GM12878 (cell line): ENCODE data around the gene CD7. TPM values are rescaled to one million over a fixed set of nuclear protein-coding genes. Genes with fewer than 3 reads are reported as not detected.

Experiments used
- ATF3 ChIP-seq: IDR thresholded peaks from 2 replicates; pipeline ENCODE4 v1.6.1; 2011; ENCODE audit warnings: low read depth, mild to moderate bottlenecking, low read length, moderate library complexity, borderline replicate concordance; ENCODE audit errors: extremely low read depth
- CREB1 ChIP-seq: IDR thresholded peaks from 2 replicates; pipeline ENCODE4 v1.6.1; 2012; ENCODE audit warnings: low read depth, mild to moderate bottlenecking, inconsistent platforms
- E2F8 ChIP-seq: fragments of 450-650 bp; IDR thresholded peaks from 2 replicates; pipeline ENCODE4 v1.6.1; 2018; ENCODE audit warnings: mild to moderate bottlenecking, low read depth, moderate library complexity; ENCODE audit not compliant: partially characterized antibody
- EZH2 ChIP-seq: IDR thresholded peaks from 2 replicates; pipeline ENCODE4 v1.6.1; 2012; ENCODE audit warnings: low read depth, mild to moderate bottlenecking, control low read depth, inconsistent platforms, low read length, borderline replicate concordance; ENCODE audit not compliant: control insufficient read depth
- FOXK2 ChIP-seq: fragments of 450-650 bp; IDR thresholded peaks from 2 replicates; pipeline ENCODE4 v1.6.1; 2017; ENCODE audit warnings: mild to moderate bottlenecking, moderate library complexity
- GABPA ChIP-seq: IDR thresholded peaks from 2 replicates; pipeline ENCODE4 v1.6.1; 2014; ENCODE audit warnings: antibody characterized with exemption, low read depth, mild to moderate bottlenecking, inconsistent platforms
- PRDM15 ChIP-seq: fragments of 450-650 bp; formaldehyde crosslinking; IDR thresholded peaks from 2 replicates; pipeline ENCODE4 v1.4.0; 2020; ENCODE audit warnings: mild to moderate bottlenecking, moderate library complexity
- RELB ChIP-seq: fragments of 450-650 bp; IDR thresholded peaks from 2 replicates; pipeline ENCODE4 v1.6.1; 2017; ENCODE audit warnings: low read depth, mild to moderate bottlenecking, moderate library complexity
- RUNX3 ChIP-seq: IDR thresholded peaks from 2 replicates; pipeline ENCODE4 v1.6.1; 2012; ENCODE audit warnings: low read length, inconsistent platforms
- SP1 ChIP-seq: IDR thresholded peaks from one replicate; pipeline ENCODE4 v1.6.1; 2011; ENCODE audit warnings: low read depth, low read length
- STAT3 ChIP-seq: IDR thresholded peaks from 2 replicates; pipeline ENCODE4 v1.6.1; 2011; ENCODE audit warnings: low read depth, low read length, improper control_type of control experiment
- TARDBP ChIP-seq: IDR thresholded peaks from 2 replicates; pipeline ENCODE4 v1.6.1; 2016; ENCODE audit warnings: borderline replicate concordance
- ZBTB40 ChIP-seq: fragments of 450-650 bp; IDR thresholded peaks from 2 replicates; pipeline ENCODE4 v1.6.1; 2016; ENCODE audit warnings: mild to moderate bottlenecking, moderate library complexity, borderline replicate concordance
- polyA plus RNA-seq, 11 experiments: library from polyadenylated mRNA; depleted of rRNA in 4 of 11; unstranded in 6 of 11; stranded (reverse) in 5 of 11; fragments of >200 nt; fragmentation: Nextera tagmentation in 4 of 11; fragmentation: Illumina TruSeq in 1 of 11; extraction: Ambion mirVana in 4 of 11; extraction: Trizol in 1 of 11; gene quantifications; 1 replicate in 1 of 11; 2 replicates in 10 of 11; pipeline versions ENCODE4 v1.2.1 to v1.2.3, GENCODE V29; 2011 to 2016; ENCODE audit warnings: inconsistent platforms in 2 of 11, missing spikeins in 2 of 11, low read depth in 1 of 11
- total RNA-seq, 4 experiments: library from RNA; depleted of rRNA in 3 of 4; stranded (reverse); fragments of >200 nt in 3 of 4; fragmentation: Illumina TruSeq in 1 of 4; extraction: Trizol in 1 of 4; gene quantifications; 2 replicates each; pipeline versions ENCODE4 v1.2.1 to v1.2.3, GENCODE V29; 2013 to 2021

CD7 gene
- total and polyA plus RNA-seq, 10 of the 15 experiments (the other 5 are each of a cell fraction or from before 2014, with no cell fraction given), result 0.33 TPM; not detected in 9

- no peak for TF ChIP-seq E2F8
- no peak for TF ChIP-seq PRDM15 (CRISPR knock-in tag)
- peak; percentile 98 for TF ChIP-seq CREB1
- TF ChIP-seq TARDBP, result no peak
- TF ChIP-seq STAT3, result peak; percentile 58; the same call in 1 of the 2 replicates
- no peak; the same call in 1 of the 2 replicates for TF ChIP-seq GABPA
- TF ChIP-seq ZBTB40, result peak; percentile 68
- TF ChIP-seq ATF3, result no peak
- peak; percentile 38 for TF ChIP-seq SP1
- peak; percentile 30 for TF ChIP-seq FOXK2
- no peak for TF ChIP-seq EZH2
- TF ChIP-seq RELB, result no peak; the same call in none of the 2 replicates
- peak; percentile 82 for TF ChIP-seq RUNX3
Measured at GRCh38 chr17:82297714-82298537, 19.5 kb downstream of the CD7 start (continued).
